Superior temporal gyrus (tissue), 1 donor: ENCODE measurements around the gene HLA-DPA1.
"Not testable (repeated sequence)": the region's sequence is repeated elsewhere in the genome, so short reads cannot be mapped to it uniquely, and the experiment has no call there.

ENCODE experiments used
- DNase-seq: peaks from one replicate; pipeline ENCODE4 v3.0.0-alpha.2; 2016; ENCODE audit errors: extremely low spot score

The HLA-DPA1 gene

DNA sequence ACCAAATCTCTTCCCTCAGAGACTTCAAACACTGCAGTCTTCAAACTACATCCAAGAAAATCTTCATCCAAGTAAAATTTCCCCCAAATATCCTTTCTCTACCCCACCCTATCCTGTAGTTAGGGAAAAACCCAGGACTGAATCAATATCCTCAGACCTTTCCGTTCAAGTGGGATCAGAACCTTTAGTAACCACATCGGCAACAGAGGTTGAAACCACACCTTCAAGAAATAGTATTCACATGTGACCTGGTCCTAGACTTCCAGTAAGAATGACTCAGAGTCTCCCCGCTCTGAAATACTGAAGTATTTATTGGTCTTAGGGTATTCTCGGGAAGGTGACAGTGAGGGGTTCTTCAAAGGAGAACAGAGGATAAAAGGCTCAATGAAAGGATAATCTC, 8.7 kb downstream of the HLA-DPA1 start:
- no peak for DNase-seq

DNA sequence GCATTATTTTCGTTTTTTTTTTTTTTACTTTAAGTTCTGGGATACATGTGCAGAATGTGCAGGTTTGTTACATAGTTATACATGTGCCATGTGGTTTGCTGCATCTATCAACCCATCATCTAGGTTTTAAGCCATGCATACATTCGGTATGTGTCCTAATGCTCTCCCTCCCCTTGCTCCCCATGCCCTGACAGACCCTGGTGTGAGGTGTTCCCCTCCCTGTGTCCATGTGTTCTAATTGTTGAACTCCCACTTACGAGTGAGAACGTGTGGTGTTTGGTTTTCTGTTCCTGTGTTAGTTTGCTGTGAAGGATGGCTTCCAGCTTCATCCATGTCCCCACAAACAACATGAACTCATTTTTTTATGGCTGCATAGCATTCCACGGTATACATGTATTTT, 10.0 kb downstream of the HLA-DPA1 start:
- not testable (repeated sequence) for DNase-seq

DNA sequence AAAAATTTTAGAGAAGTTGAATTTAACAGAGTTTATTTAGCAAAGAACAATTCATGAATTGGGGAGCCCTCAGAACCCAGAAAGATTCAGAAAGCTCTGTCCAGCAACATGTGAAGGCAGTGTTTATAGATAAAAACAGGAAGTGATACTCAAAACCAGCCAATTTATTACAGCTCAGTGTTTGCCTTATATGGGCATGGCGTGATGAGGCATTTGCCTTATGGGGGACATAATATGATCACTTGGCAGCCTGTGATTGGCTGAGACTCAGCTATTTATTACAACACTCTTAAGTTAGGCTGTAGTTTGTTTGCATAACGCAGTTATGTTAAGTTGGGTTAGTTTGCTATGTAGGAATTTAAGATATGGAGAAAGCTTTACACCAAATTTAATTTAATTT, 11.5 kb downstream of the HLA-DPA1 start:
- no peak for DNase-seq

DNA sequence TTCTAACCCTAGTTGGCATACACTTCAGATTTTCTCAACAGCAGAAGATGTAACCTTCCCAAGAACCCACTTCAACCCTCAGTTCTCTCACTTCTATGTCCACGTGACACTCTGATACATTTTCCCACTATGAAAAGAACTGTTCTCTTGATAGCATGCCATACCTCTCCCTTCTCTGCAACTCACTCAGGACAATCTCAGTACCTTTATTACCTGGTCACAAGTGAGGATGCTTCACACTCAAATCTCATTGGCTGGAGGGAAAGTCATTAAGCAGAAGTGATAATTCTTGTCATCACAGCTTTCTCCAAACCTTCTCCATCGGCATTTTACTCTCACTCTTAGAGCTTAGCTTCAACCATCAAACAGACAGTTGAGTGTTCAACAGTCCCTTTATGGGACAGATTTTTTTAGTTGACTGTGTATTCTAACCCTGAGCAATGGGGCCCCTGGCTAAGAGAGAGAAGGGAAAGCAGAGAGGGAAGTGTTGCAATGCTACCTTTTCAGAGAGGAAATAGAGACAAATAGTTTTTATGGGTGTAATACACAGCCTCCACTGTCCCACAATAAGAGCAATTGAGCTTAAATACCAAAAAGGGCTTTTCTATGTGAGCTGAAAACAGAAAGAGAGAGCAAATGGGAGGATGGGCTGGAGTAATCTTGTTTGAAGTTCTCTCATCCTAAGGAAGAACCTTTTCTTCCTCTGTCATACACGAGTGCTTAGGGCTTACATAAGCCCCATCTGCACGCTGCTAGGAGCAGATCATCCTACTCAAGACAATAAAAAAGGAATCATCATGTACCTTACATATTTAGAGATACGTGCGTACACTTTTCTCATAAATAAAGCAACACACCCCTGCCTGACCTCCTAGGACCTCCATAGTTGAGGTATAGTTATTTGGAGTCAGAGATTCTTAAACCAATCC, 16.0 kb downstream of the HLA-DPA1 start:
- peak; percentile 60 for DNase-seq

DNA sequence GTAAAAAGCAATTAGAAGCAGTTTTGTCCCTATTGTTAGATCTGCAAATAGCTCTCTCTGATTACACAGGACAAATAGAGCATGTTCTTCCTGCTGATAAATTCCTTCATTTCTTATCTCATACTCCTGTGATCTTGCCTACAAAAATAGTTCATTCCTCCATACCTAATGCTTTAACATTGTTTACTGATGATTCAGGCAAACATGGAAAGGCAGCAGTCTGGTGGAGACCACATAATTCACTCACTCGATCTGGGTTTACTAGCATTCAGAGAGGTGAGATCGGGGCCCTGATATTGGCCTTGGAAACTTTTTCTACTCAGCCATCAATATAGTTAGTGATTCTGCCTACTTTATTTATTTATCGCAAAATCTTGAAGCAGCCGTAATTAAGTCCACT, 20.2 kb downstream of the HLA-DPA1 start:
- DNase-seq: no peak

DNA sequence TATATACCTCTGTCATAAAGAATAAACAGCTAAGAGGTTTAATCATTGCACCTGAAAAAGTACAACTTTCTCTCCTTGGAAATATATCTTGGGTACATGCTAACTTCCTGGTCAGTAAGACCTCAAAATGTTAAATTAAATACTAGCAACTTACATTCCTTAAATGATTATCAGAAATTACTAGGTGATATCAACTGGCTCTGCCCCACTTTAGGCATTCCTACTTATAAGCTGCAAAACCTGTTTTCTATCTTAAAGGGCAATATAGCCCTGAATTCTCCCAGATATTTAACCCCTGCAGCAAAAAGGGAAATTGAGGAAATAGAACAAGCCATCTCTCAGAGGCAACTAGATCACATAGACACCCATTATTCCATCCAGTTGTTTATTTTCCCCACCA, 20.8 kb downstream of the HLA-DPA1 start:
- no peak for DNase-seq

DNA sequence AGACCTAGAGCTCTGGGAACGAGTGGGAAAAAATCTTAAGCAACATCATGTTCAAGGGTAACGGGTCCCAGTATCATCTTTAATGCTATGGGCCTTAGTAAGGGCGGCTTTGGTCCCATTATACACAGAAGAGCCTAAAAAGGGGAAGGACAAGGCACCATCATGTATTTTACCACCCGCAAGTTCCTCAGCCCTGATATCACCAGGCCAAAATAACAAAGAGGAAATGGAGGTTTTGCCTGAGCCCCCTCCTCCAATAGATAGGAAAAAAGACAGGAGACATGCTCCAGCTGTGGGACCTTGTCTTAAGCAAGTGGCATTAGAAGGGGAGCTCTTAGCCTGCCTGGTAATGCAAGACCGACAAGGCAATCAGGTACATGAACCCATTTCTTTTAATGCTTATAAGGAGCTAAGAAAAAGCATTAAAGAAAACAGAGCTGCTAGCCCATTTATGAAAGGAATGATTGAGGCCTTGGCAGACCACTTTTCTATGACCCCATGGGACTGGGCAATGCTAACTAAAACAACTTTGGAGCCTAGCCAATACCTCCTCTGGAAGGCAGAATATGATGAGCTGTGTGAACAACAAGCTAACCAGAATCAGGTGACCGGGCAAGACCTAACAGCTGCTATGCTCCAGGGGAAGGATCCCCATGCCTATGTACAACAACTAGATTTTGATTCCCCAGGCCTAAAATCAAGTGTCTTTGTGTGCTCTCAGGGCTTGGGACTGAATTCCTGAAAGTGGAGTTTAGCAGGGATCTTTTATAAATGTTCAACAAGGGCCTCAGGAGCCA, 23.2 kb downstream of the HLA-DPA1 start:
- no peak for DNase-seq

DNA sequence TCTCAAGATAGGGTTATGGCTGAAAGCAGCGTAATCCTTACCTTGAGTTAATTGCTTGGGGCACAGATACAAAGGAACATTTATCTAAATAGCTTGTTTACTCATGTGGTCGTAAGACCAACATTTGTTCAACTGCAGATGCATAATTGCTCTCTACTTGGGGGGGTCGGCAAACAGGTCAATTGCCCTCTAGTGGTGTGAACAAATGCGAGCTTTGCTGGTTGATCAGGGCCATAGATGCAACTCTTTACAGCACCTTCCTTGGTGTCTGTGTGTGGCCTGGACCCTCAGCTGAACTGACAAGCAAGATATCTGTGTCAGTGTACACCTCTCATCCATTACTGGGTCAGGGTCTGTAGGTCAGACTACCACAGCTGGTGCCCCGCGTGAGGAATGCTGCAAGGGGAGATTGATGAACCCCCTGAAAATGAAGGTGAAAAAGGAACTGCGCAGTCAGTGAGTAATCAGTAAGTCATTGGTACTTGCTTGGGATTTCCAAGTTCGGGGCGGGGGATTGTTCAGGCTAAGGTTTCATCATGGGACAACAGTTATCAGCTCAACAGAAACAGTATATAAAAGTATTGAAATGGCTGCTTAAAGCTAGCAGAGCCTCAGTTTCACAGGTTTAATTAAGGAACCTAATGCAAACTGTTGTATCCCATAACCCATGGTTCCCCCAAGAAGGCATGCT, 24.0 kb downstream of the HLA-DPA1 start:
- no peak for DNase-seq

DNA sequence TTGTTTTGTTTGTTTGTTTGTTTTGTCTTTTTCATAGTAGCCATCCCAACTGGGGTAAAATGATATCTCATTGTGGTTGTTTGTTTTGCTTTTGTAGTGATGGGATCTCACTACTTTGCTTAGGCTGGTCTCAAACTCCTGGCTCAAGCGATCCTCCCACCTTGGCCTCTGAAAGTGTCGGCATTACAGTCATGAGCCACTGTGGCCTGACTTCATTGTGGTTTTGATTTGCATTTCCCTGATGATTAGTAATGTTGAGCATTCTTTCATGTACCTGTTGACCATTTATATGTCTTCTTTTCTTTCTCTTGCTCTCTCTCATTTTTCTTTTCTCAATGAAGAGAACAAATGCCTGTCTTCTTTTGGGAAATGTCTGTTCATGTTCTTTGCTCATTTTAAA, 33.3 kb downstream of the HLA-DPA1 start:
- no peak for DNase-seq

DNA sequence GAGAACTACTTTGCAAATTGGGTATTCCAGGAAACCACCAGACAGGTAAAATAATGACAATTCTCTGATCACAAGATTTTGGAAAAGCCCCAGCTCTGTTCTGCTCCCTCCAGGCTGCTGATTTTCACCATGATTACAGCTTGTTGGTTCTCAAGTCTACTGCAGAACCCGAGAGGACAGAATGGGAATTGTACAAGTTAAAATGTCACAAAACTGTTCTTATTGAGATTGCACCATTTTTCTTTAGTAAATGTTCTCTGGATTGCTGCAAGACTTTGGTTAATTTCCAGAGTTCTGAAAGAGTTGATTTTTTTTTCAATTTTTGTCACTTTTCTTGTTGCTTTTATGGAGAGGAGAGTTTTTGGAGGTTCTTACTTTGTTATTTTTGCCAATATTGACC, 36.9 kb downstream of the HLA-DPA1 start:
- no peak for DNase-seq

DNA sequence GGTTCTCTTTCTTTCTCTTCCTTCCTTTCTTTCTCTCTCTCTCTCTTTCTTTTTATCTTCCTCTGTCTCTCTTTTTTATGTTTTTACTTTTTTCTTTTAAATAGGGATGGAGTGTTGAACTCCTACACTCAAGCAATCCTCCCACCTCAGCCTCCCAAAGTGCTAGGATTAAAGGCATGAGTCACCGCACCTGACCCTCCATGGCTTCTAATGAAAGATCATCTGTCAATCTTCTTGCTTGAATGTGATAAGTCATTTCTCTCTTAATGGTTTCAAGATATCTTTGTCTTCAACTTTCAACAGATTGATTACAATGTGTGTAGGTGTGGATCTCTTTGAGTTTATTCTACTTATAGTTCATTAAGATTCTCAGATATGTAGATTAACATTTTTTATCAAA, 38.9 kb downstream of the HLA-DPA1 start:
- DNase-seq: no peak

DNA sequence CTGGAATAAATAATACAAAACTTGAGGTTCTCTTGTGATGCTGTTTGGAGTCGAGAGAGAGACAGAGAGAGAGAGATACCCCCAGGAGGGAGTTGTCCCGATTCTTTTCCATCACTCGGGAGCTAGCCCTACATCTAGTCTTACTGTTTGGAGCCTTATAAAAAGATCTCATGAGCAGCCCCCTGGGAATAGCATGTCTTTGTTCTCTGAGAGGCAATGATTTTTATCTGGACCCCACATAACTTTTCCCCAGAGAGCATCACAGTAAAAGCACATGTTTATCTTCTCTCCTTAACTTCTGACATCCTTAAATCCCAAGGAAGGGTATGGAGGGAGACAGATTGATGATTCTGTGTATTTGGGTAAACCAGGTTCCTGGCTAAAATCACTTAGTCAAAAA, 43.2 kb downstream of the HLA-DPA1 start:
- DNase-seq: no peak

DNA sequence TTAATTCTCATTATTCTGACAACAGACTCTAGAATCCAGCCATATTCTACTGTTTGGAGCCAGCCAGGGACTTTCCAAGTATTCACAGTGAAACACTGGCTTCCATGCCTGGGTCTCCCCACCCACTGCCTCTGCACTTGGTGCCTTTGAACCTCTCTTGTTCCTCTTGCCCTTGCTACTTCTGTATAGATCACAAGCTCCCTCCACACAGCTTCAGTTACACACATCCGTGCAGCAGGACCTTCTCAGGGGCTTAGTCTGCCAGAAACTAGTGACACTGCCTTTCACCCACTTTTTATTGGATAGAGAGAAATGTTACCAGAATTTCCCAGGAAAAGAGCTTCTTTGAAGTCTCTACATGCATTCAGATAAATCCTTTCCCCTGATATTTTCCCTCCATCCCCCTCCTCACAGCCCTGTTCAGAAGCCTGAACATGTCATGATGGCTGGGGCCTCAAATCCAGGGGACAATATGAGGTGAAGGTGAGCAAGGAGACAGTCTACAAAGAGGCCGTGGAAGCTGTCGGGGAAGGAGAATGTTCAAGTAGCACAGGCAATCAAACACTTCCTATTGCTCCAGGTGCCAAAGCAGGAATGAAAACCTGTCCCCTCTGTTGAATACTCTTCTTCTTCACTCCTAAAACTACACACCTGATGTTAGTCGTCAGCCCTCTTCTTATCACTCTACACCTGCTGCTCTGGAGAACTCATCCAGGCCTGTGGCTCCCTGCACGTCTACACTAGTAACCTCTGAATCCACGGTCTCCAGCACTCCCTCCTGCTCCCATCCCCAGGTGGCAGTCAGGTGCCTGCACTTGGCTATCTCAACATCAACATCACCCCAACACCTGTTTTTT, 43.9 kb downstream of the HLA-DPA1 start:
- DNase-seq: peak; percentile 33

DNA sequence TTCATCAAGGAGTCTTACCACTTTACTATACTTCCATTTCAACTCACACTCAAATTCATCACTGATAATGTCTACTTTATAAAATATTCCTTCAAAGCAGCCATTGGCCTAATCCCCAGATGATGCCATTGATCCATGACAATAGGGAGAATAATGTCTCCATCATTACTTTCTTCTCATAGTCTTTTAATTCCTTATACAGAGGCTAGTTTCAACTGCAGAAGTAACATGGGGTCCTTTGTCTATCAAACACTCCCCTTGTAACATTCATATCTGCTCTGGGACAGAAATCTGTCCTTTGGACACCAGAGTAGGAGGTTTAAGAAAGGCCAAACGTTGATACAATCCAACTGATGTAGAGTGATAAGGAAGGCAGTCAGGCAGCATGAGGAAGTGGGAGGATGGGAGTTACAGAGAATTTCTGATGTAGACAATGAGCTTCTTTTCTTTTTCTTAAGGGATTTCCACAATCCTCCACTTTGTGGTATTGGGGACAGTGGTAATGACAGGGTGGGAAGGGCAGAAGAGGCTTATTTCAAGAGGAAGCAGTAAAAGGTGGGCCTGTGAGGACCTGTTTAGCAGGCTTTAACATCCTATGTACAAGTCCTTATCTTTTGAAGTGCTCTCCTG, 45.1 kb downstream of the HLA-DPA1 start:
- DNase-seq: no peak

DNA sequence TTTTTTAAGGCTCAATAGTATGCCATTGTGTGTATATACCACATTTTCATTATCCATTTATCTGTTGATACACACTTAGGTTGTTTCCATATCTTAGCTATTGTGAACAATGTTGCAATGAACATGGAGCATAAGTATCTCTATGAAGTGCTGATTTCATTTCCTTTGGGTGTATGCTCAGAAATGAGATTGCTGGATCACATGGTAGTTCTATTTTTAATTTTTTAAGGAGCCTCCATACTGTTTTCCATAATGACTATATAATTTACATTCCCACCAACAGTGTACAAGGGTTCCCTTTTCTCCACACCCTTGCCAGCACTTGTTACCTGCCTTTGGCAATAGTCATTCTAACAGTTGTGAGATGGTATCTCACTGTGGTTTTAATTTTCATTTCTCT, 48.9 kb downstream of the HLA-DPA1 start:
- no peak for DNase-seq

DNA sequence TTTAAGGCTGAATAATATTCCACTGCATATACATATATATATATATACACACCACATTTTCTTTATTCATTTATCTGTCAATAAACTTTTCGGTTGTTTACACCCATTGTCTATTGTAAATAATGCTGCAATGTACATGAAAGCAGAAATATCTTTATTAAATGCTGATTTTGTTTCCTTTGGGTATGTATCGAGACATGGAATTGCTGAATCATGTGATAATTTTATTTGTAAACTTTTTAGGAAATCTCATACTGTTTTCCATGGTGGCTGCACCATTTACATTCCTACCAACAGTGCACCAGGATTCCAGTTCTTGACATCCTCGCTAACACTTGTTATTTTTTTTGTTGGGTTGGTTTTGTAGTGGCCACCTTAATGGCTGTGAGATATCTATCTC, 49.9 kb downstream of the HLA-DPA1 start:
- no peak for DNase-seq

DNA sequence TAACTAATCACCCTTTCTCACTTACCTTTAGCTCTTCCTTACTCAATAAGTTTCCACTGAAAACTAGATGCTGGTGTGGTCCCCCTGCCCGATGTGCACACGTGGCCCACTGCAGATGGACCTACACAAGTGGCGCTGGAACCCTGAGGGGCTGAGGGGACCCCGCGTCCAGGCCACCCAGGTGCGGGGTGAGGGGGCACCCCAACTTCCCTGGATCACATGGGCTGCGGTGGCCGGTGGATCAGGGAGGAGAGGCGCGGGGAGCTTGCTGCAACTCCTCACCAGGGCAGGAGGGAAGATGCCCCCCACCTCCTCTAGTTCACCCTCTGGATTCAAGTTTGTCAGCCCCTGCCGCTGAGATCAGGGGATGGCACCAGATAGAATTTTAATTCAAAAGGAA, 51.5 kb downstream of the HLA-DPA1 start:
- no peak for DNase-seq

DNA sequence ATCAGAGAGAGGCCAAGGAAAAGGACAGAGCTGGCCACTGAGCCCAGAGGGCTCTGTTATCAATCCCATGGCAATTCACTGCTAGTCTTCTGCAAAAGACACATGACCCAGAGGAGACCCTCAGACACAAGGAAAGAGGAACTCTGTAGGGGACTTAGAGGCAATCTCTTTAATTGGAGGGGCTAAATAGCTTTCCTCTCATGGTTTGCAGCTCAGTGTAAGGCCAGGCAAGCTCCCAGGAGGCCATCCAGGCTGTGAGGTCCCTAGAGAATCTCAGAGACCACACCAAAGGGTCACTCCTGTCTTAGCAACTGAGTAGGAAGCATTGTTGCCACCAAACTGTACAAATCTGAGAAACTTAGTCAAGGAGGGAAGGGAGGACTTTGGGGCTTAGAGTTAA, 54.1 kb downstream of the HLA-DPA1 start:
- no peak for DNase-seq

DNA sequence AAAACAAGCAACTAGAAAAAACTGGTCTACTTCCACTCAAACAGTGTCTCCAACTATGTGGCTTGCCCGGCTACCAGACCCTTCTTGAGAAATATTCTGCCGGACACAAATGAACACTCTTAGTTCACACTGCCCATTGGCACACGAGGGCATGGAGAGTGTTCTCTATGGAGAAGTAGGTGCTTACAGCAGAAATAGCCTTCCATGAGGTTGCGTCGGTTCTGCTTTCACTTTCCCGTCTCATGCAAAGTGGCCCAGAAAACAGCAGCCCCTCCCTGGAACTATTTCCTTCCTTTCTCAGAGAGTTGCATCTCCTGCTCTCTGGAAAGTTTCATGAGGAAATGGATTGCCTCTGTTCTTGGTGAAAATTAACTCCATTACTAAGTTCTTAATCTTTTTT, 54.5 kb downstream of the HLA-DPA1 start:
- DNase-seq: peak; percentile 28

DNA sequence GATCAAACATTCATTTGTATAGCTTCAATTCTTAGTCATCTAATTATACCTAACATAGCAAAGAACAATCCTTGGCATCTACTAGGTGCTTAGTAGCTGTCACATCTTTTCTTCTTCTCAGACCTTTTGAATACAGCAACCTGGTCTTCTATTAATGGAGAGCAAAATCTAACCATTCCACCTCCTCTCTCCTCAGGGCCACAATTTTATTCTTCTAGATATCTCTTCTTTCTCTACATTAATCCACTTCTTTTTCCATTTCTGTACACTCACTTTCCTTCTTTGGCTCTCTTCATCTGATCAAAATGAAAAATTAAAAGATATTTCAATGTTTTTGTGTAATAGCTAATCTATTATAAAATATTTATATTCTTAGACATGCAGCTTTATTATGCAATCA, 55.0 kb downstream of the HLA-DPA1 start:
- no peak for DNase-seq
